Inflammatory macrophage treated with lipopolysaccharide for 4 hours (primary cell): ENCODE data around the gene NANOS3.
"Not testable (repeated sequence)": the region's sequence is repeated elsewhere in the genome, so short reads cannot be mapped to it uniquely, and the experiment has no call there.

ENCODE experiments used
- DNase-seq: peaks from one replicate; pipeline ENCODE4 v3.0.0-alpha.2; 2020

Gene NANOS3

DNA sequence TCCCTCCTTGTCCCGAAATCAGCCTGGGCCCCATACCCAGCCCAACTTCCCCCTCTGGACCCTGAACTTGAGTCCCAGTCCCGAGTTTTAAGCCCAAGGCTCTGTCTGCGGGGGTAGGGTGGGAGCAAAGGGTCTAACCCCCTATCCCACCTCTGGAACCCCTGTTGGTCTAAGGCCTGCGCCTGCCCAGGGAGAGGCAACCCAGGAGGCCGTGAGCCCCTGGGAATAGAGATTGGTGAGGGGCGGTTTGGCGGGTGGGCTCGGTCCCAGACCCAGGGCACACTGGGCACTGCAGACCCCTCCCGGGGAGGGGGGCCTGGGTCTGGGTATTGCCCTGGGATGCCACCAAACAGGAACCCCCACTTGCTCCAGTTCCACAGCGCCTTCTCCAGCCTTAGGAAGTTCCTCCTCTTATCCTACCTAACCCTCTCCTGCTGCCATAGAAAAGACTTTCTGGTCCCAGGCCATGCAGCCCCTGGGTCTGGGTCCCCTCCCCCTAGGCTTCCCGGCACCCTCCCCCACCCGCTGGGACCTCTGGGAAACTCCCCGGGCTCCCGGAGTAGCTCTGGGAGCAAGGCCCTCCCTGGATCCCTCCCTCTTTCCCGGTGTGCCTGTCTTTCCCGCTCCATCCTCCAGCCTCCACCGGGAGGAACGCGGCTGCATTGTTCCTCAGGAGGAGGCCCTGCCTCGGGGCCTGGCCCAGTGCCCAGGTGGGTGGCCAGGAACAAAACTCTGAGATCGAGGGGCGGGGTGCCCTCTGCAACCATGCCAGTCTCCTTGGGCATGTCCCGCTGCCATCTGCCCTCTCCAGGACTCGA lies 33.6 kb upstream of the NANOS3 start:
- no peak for DNase-seq

DNA sequence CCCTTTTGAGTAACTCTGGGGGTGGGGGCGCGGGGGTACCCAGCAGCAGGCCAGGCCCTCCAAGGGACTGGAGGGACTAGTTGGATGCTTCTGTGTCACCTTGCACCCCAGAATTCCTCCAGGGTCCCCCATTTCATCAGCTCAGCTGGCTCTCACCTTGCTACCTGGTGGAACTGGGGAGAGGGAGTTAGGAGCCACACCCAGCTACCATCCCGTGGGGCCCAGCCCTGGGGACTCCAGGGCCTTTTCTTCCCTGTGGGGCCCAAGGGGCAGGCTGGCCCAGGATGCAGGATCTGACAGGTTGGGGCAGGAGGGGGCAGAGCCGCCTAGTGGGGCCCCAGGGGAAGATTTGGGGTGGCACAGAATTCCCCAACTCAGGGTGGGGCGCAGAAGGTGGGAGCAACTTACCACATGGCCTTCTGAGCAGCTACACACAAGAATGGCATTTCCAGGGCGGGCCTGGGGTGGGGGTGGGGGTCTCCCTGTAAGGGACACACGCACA lies 32.8 kb upstream of the NANOS3 start:
- DNase-seq = no peak

DNA sequence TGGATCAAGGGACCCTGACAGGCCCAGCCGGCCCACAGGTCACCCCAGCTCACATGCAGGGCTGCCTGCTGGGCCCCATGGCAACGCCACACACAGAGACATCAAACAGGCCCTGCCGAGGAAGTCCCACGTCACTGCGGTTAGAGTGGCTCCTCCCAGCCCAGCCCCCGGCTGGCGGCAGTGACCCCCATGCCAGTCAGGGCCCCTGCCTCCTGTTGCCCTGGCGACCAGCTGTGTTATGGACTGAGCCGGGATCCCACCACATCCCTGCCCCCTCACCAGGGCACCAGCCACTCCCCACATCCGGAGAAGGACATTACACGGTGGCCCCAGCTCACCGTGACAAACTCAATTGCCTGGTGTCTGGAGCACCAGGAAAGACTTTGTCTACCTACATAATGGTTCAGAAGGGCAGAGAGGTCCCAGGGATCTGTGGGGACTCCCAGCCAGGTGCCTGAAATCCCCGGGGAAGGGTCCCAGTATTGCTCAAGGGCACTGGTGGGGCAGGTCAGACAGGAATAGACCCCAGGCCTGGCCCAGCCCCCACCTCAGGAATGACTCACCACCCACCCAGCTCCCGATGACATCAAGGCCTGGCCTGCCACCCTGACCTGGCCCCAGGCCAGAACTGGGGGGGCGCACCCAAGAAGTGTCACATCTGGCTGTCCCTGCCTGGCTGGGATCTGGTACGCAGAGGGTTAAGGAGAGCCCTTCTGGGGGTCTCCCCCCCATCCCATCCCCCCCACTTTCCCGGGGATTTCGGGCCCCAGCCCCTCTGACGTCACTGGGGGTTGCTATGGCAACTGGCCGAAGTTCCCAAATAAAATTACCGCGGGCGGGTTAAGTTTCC lies 30.2 kb upstream of the NANOS3 start:
- peak; percentile 94 for DNase-seq

DNA sequence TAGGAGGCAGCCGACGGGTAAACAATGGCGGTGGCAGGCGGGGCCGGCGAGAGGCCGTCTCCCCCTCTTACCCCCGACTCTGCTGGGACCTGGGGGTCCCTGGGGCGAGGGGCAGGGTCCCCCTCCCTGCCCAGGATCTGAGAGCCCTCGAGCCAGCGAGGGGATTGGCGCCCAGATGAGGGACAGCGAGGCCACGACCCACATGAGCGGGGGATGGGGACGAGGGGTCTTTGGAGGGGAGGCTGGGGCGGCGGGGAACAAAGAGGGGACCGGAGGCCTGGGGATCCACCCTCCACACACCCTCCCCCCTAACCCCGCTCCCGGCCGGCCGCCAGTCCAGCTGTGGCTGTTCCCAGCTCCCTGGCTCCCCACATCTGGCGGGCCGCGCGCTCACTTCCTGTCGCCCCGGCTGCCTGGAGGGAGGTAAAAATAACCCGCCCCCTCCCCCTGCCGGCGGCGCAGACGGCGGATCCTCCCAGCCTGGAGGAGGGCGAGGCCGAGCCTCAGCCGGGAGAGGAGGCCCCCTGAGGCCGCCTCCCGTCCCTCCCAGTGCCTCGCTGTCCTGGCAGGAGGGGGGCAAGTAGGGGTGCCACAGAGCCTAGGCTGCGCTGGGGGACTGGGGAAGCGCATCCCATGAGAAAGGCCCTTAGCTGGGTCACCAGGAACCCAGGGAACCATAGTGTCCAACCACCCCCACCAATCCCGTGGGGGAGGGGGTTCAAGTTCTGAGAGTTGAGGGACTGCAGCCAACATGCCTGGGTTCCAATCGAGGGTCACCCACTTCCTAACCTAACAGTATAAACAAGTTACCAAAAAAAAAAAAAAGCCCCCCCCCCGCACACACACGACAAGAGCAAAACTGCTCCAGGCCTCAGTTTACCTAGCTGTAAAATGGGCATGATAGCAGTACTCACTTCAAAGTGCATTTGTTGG lies 29.3 kb upstream of the NANOS3 start:
- DNase-seq = peak; percentile 89

DNA sequence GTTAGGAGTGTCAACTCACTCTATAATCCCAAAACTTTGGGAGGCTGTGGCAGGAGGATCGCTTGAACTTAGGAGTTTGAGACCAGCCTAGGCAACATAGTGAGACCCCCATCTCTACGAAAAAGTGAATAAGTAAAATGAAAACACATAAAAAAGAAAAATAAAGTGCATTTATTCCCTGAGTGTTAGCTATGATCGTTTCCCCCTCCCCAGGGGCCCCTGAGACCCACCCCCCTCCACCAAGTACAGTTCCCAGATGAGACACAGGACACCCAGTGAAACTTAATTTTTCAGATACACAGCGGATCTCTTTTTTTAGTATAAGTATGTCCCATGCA lies 28.6 kb upstream of the NANOS3 start:
- no peak for DNase-seq

DNA sequence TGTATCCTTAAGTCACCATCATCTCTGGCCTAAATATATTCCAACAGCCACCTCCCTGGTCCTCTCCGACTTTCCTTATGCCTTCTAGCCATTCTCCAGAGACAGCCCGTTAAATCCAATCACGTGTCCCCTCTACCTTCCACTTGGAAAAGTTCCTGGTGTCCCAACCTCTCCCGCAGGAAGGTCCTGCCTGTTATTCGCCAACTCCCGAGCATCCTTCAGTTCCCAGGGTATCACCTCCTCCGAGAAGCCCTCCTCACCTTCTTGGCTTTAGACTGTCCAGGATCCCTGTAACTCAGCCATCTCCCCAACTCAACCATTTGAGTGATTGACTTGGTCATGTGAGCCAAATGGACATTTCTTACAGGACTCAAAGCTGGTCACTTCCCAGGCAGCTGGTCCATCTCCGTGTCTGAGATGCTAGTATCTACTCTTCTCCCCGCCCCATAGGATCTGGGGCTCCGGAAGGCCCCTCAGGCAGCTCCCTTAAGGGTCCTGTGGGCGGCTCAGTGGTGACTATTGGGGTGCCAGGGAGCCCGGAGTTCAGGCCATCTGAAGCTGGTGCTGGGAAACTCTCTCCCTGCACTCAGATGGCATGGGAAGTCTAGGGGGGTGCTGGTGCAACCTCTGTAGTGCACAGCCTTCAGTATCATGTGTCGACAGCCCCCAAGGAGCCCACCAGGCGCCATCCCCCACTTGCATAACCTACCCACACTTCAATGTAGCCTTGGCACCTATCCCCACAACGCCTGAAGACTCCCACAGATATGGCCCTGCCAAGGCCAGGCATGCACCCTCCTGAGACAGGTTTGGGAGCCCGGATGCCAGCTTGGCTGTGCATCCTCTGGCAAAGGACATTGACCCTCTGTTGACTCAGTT lies 27.9 kb upstream of the NANOS3 start:
- no peak for DNase-seq

- peak; percentile 85 for DNase-seq
Measured at GRCh38 chr19:13849991-13850909, 26.7 kb upstream of the NANOS3 start.

DNA sequence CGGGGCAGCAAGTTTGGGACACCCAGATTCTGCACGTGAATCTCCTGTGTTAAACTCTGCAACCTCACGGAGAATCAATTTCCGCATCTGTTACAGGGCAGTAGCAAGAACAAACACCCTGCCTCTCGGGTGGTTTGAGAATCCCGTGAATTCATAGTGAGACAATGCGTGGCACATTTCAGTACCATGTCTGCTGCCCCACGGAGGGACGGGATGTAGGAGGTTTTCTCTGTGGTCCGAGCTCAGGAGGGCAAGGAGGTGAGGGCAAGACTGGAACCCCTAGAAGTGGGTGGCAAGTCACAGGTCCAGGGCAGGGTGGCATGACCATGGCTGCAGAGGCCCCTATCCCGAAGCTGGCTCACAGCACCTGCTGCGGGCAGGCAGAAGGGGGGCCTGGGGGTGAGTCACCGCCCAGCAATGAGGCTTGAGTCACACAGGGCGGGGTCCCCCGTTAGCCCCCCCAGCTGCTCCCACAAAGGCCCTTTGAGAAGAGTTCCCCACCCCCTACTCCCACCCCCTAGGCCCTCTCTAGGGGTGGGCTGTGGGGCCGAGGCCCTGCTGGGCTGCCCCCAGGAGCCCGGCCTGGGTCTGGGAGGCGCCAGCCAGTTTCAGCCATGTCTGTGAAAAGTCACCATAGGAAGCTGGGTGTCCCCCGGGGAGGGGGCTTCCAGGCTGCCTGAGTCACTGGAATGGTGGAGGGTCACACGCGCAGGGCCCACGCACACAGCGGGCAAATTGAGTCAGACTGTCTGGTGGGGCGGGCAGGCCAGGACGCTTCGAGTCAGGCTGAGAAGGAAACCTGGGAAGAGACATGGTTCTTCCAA lies 25.8 kb upstream of the NANOS3 start:
- DNase-seq = peak; percentile 84

GRCh38 chr19:13851734-13852114 lies 25.2 kb upstream of the NANOS3 start:
- not testable (repeated sequence) for DNase-seq

DNA sequence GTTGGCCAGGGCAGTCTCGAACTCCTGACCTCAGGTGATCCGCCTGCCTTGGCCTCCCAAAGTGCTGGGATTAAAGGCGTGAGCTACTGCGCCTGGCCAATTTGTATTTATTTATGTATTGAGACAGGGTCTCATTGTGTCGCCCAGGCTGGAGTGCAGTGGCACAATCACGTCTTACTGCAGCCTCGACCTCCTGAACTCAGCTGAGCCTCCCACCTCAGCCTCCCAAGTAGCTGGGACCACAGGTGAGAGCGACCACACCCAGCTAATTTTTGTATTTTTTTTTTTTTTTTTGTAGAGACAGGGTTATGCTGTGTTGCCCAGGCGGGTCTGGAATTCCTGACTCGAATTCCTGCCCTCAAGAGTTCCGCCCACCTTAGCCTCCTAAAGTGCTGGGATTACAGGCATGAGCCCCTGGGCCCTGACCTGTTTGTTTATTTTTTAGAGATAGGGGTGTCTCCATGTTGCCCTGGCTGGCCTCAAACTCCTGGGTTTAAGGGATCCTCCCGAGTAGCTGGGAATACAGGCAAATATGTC lies 24.7 kb upstream of the NANOS3 start:
- DNase-seq = not testable (repeated sequence)

- no peak for DNase-seq
Measured at GRCh38 chr19:13856497-13856896, 20.4 kb upstream of the NANOS3 start.

DNA sequence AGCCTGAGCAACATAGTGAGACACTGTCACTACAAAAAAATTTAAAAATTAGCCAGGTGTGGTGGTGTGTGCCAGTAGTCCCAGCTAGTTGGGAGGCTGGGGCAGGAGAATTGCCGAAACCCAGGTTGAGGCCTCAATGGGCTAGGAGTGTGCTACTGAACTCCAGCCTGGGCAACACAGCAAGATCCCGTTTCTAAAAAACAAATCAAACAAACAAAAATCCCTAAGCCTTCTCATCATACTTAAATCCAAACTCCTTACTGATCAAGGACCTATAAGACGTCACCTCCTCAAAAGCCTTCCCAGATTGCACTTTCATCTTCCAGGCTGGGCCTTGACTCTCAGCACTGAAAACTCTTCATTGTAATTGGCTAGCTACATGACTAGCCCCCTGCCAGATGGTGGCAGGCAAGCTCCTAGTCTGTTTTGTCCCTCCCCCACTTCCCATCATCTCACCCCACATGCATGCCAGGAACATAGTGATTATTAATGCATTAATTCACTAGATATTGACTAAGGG lies 17.5 kb upstream of the NANOS3 start:
- no peak for DNase-seq

DNA sequence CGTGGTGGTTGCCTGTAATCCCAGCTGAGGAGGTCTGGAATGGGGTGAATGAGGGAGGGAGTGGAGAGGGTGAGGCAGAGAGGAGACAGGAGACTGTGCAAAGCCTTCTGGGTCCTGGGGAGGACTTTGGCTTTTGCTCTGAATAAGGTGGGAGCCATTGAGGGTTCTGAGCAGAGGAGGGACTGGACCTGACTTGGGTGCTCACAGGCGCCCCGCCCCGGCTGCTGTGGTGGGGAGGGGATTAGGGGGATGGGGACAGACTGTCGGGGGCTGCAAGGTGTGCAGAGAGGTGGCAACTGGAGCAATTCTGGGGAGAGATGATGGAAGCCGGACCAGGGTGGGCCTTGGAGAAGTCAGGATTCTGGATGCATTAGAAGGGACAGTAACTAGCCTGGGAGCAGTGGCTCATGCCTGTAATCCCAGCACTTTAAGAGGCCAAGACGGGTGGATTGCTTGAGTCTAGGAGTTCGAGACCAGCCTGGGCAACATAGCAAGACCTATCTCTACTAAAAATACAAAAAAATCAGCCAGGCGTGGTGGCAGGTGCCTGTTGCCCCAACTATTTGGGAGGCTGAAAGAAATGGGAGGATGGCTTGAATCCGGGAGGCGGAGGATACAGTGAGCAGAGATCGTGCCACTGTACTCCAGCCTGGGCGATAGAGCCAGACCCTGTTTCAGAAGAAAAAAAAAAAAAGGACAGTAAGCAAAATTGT lies 16.1 kb upstream of the NANOS3 start:
- DNase-seq = no peak

GRCh38 chr19:13861392-13861713 lies 15.6 kb upstream of the NANOS3 start:
- peak; percentile 38 for DNase-seq

- DNase-seq = peak; percentile 93
Measured at GRCh38 chr19:13861714-13862531, 15.0 kb upstream of the NANOS3 start.

DNA sequence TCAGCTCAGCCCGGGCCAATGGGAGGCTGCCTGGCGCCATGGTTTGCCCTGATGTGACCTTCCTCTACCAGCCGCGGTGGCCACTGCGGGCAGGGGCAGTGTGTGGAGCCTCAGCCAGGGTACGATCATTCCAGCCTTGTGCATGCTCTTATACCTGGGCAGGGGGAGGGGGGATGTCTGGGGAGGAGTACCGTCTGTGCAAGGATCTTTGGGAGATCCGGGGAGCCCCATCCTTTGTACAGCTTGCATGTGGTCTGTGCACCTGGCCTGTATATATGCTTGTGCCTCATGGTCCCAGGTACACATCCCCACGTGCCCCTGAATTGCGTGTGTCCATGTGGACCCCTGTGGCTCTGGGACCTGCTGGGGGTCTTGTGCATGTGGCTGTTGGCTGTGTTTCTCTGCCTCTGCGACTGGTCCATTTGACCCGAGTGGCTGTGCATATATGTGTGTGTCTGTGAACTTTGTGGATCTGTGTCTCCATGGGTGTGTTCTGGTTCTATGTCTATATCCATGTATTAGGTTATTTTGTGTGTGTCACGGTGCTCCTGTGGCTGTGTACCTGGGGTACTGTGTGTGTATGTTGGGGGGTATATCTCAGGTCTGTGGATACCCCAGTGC lies 12.8 kb upstream of the NANOS3 start:
- DNase-seq = no peak
